PFSK-1 (cell line): ENCODE measurements around the gene IQCM.

ENCODE experiments used
- POLR2AphosphoS5 ChIP-seq: IDR thresholded peaks from 2 replicates; pipeline ENCODE4 v1.6.1; 2012; ENCODE audit warnings: low read depth, mild to moderate bottlenecking, control low read depth, low read length, moderate library complexity
- SIN3A ChIP-seq: IDR thresholded peaks from 2 replicates; pipeline ENCODE4 v1.6.1; 2012; ENCODE audit warnings: mild to moderate bottlenecking, low read length, moderate library complexity, borderline replicate concordance; ENCODE audit not compliant: insufficient read depth
- TAF1 ChIP-seq: IDR thresholded peaks from 2 replicates; pipeline ENCODE4 v1.6.1; 2012; ENCODE audit warnings: low read length, control low read depth, borderline replicate concordance; ENCODE audit not compliant: insufficient read depth
- TF ChIP-seq, protein P1 (sequence below), 2 experiments: IDR thresholded peaks; 2 replicates each; pipeline versions ENCODE4 v1.6.1 to v1.8.0; 2011 to 2012; ENCODE audit warnings: low read depth in 2 of 2, low read length in 2 of 2, control low read depth in 1 of 2, inconsistent platforms in 1 of 2, mild to moderate bottlenecking in 1 of 2, moderate library complexity in 1 of 2; ENCODE audit not compliant: insufficient read depth in 1 of 2

DNA sequence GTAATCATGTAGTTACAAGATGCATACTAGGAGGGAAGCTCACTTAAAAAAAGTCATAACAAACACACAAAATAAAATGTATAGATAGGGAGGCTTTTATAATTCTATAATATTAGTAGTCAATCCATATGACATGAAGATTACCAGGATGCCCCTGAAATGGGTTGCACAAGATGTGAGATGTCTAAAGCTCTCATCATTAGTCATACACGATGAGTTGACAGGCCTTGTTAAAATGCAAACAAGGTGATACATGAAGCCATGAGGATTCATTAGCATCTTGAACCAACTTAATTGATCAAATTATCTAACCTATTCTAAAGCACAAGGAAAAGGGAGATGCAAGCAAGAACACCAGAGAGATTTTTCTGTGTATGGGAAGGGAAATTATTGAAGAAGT lies 470.2 kb downstream of the IQCM start:
- TF ChIP-seq SIN3A = no peak
- no peak for TF ChIP-seq POLR2AphosphoS5
- TF ChIP-seq, protein P1, sequence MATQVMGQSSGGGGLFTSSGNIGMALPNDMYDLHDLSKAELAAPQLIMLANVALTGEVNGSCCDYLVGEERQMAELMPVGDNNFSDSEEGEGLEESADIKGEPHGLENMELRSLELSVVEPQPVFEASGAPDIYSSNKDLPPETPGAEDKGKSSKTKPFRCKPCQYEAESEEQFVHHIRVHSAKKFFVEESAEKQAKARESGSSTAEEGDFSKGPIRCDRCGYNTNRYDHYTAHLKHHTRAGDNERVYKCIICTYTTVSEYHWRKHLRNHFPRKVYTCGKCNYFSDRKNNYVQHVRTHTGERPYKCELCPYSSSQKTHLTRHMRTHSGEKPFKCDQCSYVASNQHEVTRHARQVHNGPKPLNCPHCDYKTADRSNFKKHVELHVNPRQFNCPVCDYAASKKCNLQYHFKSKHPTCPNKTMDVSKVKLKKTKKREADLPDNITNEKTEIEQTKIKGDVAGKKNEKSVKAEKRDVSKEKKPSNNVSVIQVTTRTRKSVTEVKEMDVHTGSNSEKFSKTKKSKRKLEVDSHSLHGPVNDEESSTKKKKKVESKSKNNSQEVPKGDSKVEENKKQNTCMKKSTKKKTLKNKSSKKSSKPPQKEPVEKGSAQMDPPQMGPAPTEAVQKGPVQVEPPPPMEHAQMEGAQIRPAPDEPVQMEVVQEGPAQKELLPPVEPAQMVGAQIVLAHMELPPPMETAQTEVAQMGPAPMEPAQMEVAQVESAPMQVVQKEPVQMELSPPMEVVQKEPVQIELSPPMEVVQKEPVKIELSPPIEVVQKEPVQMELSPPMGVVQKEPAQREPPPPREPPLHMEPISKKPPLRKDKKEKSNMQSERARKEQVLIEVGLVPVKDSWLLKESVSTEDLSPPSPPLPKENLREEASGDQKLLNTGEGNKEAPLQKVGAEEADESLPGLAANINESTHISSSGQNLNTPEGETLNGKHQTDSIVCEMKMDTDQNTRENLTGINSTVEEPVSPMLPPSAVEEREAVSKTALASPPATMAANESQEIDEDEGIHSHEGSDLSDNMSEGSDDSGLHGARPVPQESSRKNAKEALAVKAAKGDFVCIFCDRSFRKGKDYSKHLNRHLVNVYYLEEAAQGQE (IDR thresholded peaks at IDR 0.05; ENCODE audit: insufficient read depth in 1 of 2, low read depth in 2 of 2, low read length in 2 of 2) = no peak
- TF ChIP-seq TAF1 = no peak
